Brain microvascular endothelial cell (primary cell): ENCODE data around the gene SCN9A.
A peak's percentile ranks its signal among the peaks of the same experiment; 100 is the strongest.

Source experiments
- DNase-seq: peaks from one replicate; pipeline ENCODE4 v3.0.0-alpha.2; 2020
- H3K27ac ChIP-seq: fragments of 250-450 bp; sonication (Bioruptor Pico); 2 replicates; pipeline ENCODE4 v1.5.1; 2020; ENCODE audit warnings: mild to moderate bottlenecking, moderate library complexity
- H3K27me3 ChIP-seq: fragments of 250-450 bp; sonication (Bioruptor Pico); replicated peaks from 2 replicates; pipeline ENCODE4 v1.5.1; 2020; ENCODE audit warnings: mild to moderate bottlenecking
- H3K36me3 ChIP-seq: fragments of 250-450 bp; sonication (Bioruptor Pico); replicated peaks from 2 replicates; pipeline ENCODE4 v1.5.1; 2020; ENCODE audit warnings: mild to moderate bottlenecking
- H3K4me3 ChIP-seq: 2 replicates; pipeline ENCODE4 v1.5.1; 2011; ENCODE audit warnings: low read depth, mild to moderate bottlenecking, control low read depth, low read length, moderate library complexity
- in situ Hi-C: cut with HindIII; loops from 2 replicates; pipeline ENCODE4 v1.10.0; 2017; ENCODE audit warnings: low sequenced_read_pairs, low pct_ligation_motif_present
- TF ChIP-seq, protein P1 (sequence below): IDR thresholded peaks from 2 replicates; pipeline ENCODE4 v1.5.1; 2011; ENCODE audit warnings: low read depth, mild to moderate bottlenecking, moderate library complexity, low read length, control low read depth, inconsistent platforms; ENCODE audit errors: missing control alignments

SCN9A gene

DNA sequence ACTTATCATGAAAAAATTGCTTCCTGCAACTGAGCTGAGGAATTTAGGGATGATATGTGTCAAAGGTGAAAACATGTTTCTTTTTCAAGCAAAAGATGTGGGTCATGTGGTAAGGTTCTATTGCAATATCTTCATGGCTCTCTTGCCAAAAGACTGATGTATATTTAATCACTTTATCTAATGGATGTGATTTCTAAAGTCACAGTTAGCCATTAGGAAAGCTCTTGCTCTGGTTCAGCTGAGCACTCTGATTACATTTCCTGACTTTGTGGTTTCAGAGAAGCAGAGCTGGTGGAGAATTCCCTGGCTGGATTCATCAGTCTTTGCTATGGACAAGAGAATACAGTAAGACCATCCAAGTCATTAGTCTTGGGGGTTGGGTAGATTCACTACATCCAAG, 24.4 kb downstream of the SCN9A start:
- Histone ChIP-seq H3K27ac (no peak overlapping the region), H3K27me3 (no peaks in the 10 kb centered on the region), H3K4me3 (no peak overlapping the region), H3K36me3 (no peaks in the 10 kb centered on the region)
- in situ Hi-C loops, result no loop called here
- TF ChIP-seq, protein P1, sequence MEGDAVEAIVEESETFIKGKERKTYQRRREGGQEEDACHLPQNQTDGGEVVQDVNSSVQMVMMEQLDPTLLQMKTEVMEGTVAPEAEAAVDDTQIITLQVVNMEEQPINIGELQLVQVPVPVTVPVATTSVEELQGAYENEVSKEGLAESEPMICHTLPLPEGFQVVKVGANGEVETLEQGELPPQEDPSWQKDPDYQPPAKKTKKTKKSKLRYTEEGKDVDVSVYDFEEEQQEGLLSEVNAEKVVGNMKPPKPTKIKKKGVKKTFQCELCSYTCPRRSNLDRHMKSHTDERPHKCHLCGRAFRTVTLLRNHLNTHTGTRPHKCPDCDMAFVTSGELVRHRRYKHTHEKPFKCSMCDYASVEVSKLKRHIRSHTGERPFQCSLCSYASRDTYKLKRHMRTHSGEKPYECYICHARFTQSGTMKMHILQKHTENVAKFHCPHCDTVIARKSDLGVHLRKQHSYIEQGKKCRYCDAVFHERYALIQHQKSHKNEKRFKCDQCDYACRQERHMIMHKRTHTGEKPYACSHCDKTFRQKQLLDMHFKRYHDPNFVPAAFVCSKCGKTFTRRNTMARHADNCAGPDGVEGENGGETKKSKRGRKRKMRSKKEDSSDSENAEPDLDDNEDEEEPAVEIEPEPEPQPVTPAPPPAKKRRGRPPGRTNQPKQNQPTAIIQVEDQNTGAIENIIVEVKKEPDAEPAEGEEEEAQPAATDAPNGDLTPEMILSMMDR, result no peak
- no peak for DNase-seq

GRCh38 chr2:166350525-166350924, 25.2 kb downstream of the SCN9A start:
- Histone ChIP-seq H3K4me3 (no peak overlapping the region), H3K36me3 (no peaks in the 10 kb centered on the region), H3K27ac (no peak overlapping the region), H3K27me3 (no peaks in the 10 kb centered on the region)
- no peak for DNase-seq
- in situ Hi-C loops, result no loop called here
- TF ChIP-seq, protein P1, result no peak

DNA sequence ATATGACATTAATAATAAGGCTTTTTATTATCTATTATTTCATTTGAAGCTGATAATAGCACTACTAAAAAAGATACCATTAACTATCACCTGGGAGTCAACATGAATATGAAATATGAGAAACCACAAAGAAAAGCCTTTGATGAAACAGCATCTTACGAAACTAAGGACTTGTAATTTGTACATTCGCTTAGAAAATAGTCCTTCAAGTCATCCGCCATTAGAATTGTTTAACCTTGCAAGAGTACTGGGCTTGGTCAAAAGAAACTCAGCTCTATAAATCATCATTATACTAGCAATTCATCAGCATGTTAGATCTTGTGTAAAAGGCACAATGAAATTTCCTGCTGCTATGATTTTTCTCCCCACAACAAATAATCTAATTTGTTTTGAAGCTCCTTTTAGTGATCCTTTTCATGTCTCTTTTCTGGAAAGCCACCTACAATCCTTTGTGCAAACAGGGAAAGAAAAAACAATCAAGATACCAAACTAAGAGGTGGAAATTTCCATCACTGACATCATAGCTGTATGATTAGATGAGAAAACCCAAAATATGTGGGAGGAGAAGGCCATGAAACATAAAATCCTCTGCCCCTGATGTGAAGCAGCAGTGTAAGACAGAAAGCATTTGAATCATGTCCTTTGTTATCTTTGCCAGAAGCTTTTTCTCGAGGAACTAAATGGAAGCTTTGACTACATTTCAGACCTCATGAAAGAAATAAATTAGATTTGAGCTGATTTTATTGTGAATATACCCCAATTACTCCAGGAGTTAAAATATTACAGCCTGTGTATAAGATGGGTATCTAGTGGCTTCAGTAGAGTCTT, 31.2 kb downstream of the SCN9A start:
- TF ChIP-seq, protein P1, result no peak
- in situ Hi-C loops, result no loop called here
- Histone ChIP-seq H3K27me3 (no peaks in the 10 kb centered on the region), H3K36me3 (no peaks in the 10 kb centered on the region), H3K4me3 (no peak overlapping the region), H3K27ac (peak overlapping the region; percentile 43)
- DNase-seq, result peak; percentile 61

DNA sequence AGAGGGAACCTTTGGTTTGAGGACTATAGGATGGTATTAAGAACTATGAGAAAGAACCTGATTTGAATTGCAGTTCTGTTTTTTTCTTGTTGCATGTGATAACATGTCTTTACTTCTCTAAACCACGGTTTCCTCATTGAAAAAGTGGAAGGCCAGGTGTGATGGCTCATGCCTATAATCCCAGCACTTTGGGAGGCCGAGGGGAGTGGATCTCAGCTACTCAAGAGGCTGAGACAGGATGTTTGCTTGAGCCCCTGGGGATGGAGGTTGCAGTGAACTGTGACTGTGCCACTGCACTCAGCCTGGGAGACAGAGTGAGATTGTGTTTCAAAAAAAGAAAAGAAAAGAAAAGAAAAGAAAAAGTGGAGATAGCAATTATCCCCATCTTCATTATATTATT, 32.3 kb downstream of the SCN9A start:
- TF ChIP-seq, protein P1, result no peak
- DNase-seq, result no peak
- Histone ChIP-seq H3K27me3 (no peaks in the 10 kb centered on the region), H3K36me3 (no peaks in the 10 kb centered on the region), H3K4me3 (no peak overlapping the region), H3K27ac (no peak overlapping the region)
- in situ Hi-C loops, result no loop called here

- Histone ChIP-seq H3K27me3 (no peaks in the 10 kb centered on the region), H3K27ac (no peak overlapping the region), H3K4me3 (no peak overlapping the region), H3K36me3 (no peaks in the 10 kb centered on the region)
- DNase-seq, result no peak
- in situ Hi-C loops, result no loop called here
- TF ChIP-seq, protein P1, result no peak
Observed at GRCh38 chr2:166341426-166341825, 34.3 kb downstream of the SCN9A start.
